B cell (primary cell): ENCODE results near the gene SLC7A6. TPM values are rescaled to one million over a fixed set of nuclear protein-coding genes. Genes with fewer than 3 reads are reported as not detected.
A peak's percentile ranks its signal among the peaks of the same experiment; 100 is the strongest.

Source experiments
- ATAC-seq: fragments of 200-7000 bp; cut with Tn5 transposase; one replicate; pipeline ENCODE4 v1.10.0; 2021; ENCODE audit warnings: low read depth, mild to moderate bottlenecking, moderate number of reproducible peaks, moderate library complexity
- CTCF ChIA-PET: fragments of 350-600 bp; sonication (Branson Sonifier 250); formaldehyde crosslinking; loops from one replicate; lab custom pipeline; 2021; ENCODE audit warnings: antibody characterized with exemption, inconsistent platforms; lab: Charles Lee
- POLR2A ChIA-PET: fragments of 350-600 bp; sonication (Branson Sonifier 250); formaldehyde crosslinking; loops from one replicate; lab custom pipeline; 2021; ENCODE audit warnings: antibody characterized with exemption; lab: Charles Lee
- DNase-seq: peaks from one replicate; pipeline ENCODE4 v3.0.0; 2013
- H2AFZ ChIP-seq: 2 replicates; pipeline ENCODE4 v1.6.1; 2012; ENCODE audit warnings: mild to moderate bottlenecking, low read depth, low read length; ENCODE audit not compliant: insufficient read depth, poor library complexity, severe bottlenecking
- H3K27ac ChIP-seq, 2 donors: 1 replicate in 1 of 2; 2 replicates in 1 of 2; pipeline ENCODE4 v1.5.1; 2012 to 2013; ENCODE audit warnings: low read length in 2 of 2, mild to moderate bottlenecking in 2 of 2, moderate library complexity in 1 of 2
- H3K27me3 ChIP-seq, 4 experiments: fragments of 200-600 bp in 1 of 4; sonication (generic) in 1 of 4; replicated peaks in 1 of 4; 1 replicate in 2 of 4; 2 replicates in 2 of 4; pipeline versions ENCODE4 v1.6.1 to v1.7.0; 2013 to 2016; ENCODE audit warnings: low read length in 3 of 4, mild to moderate bottlenecking in 2 of 4, mixed read lengths in 1 of 4, moderate library complexity in 1 of 4; ENCODE audit not compliant: insufficient read depth in 4 of 4, control insufficient read depth in 3 of 4; ENCODE audit errors: control extremely low read depth in 1 of 4
- H3K36me3 ChIP-seq, 2 experiments: replicated peaks in 1 of 2; 1 replicate in 1 of 2; 2 replicates in 1 of 2; pipeline versions ENCODE4 v1.6.1 to v1.7.1; 2013; ENCODE audit warnings: low read length in 1 of 2; ENCODE audit not compliant: insufficient read depth in 2 of 2, control insufficient read depth in 1 of 2; ENCODE audit errors: control extremely low read depth in 1 of 2, extremely low read depth in 1 of 2
- H3K4me1 ChIP-seq, 2 donors: fragments of 200-600 bp in 1 of 2; sonication (generic) in 1 of 2; 1 replicate in 1 of 2; 2 replicates in 1 of 2; pipeline versions ENCODE4 v1.5.1 to v1.6.1; 2013 to 2017; ENCODE audit warnings: low read length in 2 of 2; ENCODE audit not compliant: control insufficient read depth in 2 of 2, insufficient read depth in 2 of 2
- H3K4me2 ChIP-seq: replicated peaks from 2 replicates; pipeline ENCODE3; 2012; ENCODE audit warnings: mild to moderate bottlenecking, low read depth, low read length; ENCODE audit not compliant: poor library complexity, severe bottlenecking
- H3K4me3 ChIP-seq, 5 experiments: fragments of 200-600 bp in 1 of 5; sonication (generic) in 1 of 5; 1 replicate in 3 of 5; 2 replicates in 2 of 5; pipeline versions ENCODE4 v1.5.1 to v1.7.0; 2011 to 2016; ENCODE audit warnings: low read length in 4 of 5, mild to moderate bottlenecking in 4 of 5, low read depth in 2 of 5, control low read depth in 1 of 5, moderate library complexity in 1 of 5; ENCODE audit not compliant: insufficient read depth in 1 of 5; ENCODE audit errors: control extremely low read depth in 1 of 5, extremely low read depth in 1 of 5
- H3K79me2 ChIP-seq: fragments of 200-600 bp; sonication (generic); one replicate; pipeline ENCODE4 v1.6.0; 2016; ENCODE audit warnings: low read length; ENCODE audit not compliant: control insufficient read depth, insufficient read depth
- H3K9ac ChIP-seq: fragments of 200-600 bp; sonication (generic); 2 replicates; pipeline ENCODE4 v1.6.1; 2017; ENCODE audit warnings: mild to moderate bottlenecking, low read length, moderate library complexity
- H3K9me3 ChIP-seq, 3 donors: one replicate each; pipeline versions ENCODE4 v1.6.1 to v1.7.1; 2013; ENCODE audit warnings: low read length in 2 of 3; ENCODE audit not compliant: control insufficient read depth in 2 of 3, insufficient read depth in 1 of 3; ENCODE audit errors: control extremely low read depth in 1 of 3
- H4K20me1 ChIP-seq: 2 replicates; pipeline ENCODE4 v1.6.0; 2012; ENCODE audit warnings: mild to moderate bottlenecking, low read length; ENCODE audit not compliant: insufficient read depth, control insufficient read depth, poor library complexity, severe bottlenecking
- H3K27ac Mint-ChIP-seq: one replicate; pipeline ENCODE4 v1.8.0; 2021; ENCODE audit warnings: mixed read lengths
- H3K27me3 Mint-ChIP-seq: one replicate; pipeline ENCODE4 v1.8.0; 2021; ENCODE audit warnings: mixed read lengths
- H3K4me1 Mint-ChIP-seq: one replicate; pipeline ENCODE4 v1.8.0; 2021; ENCODE audit warnings: mixed read lengths
- H3K4me3 Mint-ChIP-seq: one replicate; pipeline ENCODE4 v1.8.0; 2021; ENCODE audit warnings: mixed read lengths
- H3K9me3 Mint-ChIP-seq: one replicate; pipeline ENCODE4 v1.8.0; 2022; ENCODE audit warnings: mixed read lengths; ENCODE audit not compliant: insufficient read depth
- CTCF ChIP-seq: fragments of 200-600 bp; IDR thresholded peaks from one replicate; pipeline ENCODE4 v1.8.0; 2022; ENCODE audit warnings: antibody characterized with exemption, mild to moderate bottlenecking
- EZH2 ChIP-seq: IDR thresholded peaks from 2 replicates; pipeline ENCODE4 v1.6.1; 2012; ENCODE audit warnings: borderline replicate concordance, low read depth, mild to moderate bottlenecking, moderate library complexity, low read length; ENCODE audit not compliant: insufficient read depth, poor library complexity, severe bottlenecking
- WGBS: methylation state at CpG from one replicate; pipeline ENCODE4 v1.1.5; 2013; ENCODE audit warnings: missing lambda C conversion rate; ENCODE audit not compliant: insufficient coverage; 5-methylcytosine and 5-hydroxymethylcytosine counted together
- intact Hi-C: fragments of 100-400 bp; cut with micrococcal nuclease; formaldehyde crosslinking; loops from one replicate; pipeline ENCODE4 v1.10.0; 2022
- polyA plus RNA-seq: library from polyadenylated mRNA; depleted of rRNA; stranded (reverse); fragments of >200 nt; gene quantifications from 2 replicates; pipeline ENCODE4 v1.2.3, GENCODE V29; 2012
- total RNA-seq, 2 donors: library from RNA; stranded (reverse); fragments of 120-200 nt in 1 of 2; gene quantifications; 1 replicate in 1 of 2; 2 replicates in 1 of 2; pipeline versions ENCODE4 v1.2.3 to v1.2.4, GENCODE V29; 2013 to 2022

SLC7A6 gene
- total and polyA plus RNA-seq, 2 donors (not counting 1 experiment from before 2014, with no cell fraction given): 73.8 to 85.1 TPM

- CTCF ChIA-PET: interaction anchor here (1.1 to 10.2 kb wide), 4 partner anchors 8 to 35 kb away, joined by 3 to 289 read pairs (median 6); partner anchors contain the start of genes PRMT7, SLC7A6 and SLC7A6OS
- Histone ChIP-seq H3K79me2 (peaks cover 82% of the 10 kb centered on the region), H3K4me3 (no peak overlapping the region), H2AFZ (no peak overlapping the region), H3K27me3 (no peaks in the 10 kb centered on the region), H3K27ac (peak overlapping the region in 1 of 2 donors; percentile 92), H4K20me1 (no peaks in the 10 kb centered on the region), H3K4me2 (no peak overlapping the region), H3K9me3 (no peaks in the 10 kb centered on the region), H3K9ac (no peak overlapping the region), H3K36me3 (peaks cover 2 to 66% of the 10 kb centered on the region in 2 experiments), H3K4me1 (peaks cover 42 to 60% of the 10 kb centered on the region in 2 donors)
- POLR2A ChIA-PET: interaction anchor here (0.8 kb wide), 1 partner anchor 27 kb away, joined by 4 read pairs; the partner anchor contains the start of gene SLC7A6
- Mint-ChIP-seq H3K4me1 (peaks cover 49% of the 10 kb centered on the region), H3K27me3 (no peaks in the 10 kb centered on the region), H3K27ac (peak overlapping the region; percentile 67), H3K9me3 (no peaks in the 10 kb centered on the region), H3K4me3 (no peak overlapping the region)
- ATAC-seq: no peak
- no peak for DNase-seq
- 90% methylated on average over 3 of the region's 4 CpGs for WGBS
- intact Hi-C loops: no loop called here
- TF ChIP-seq CTCF (no peak), EZH2 (no peak)
These were observed 26.9 kb downstream of the SLC7A6 start for GRCh38 chr16:68291227-68291626.

DNA sequence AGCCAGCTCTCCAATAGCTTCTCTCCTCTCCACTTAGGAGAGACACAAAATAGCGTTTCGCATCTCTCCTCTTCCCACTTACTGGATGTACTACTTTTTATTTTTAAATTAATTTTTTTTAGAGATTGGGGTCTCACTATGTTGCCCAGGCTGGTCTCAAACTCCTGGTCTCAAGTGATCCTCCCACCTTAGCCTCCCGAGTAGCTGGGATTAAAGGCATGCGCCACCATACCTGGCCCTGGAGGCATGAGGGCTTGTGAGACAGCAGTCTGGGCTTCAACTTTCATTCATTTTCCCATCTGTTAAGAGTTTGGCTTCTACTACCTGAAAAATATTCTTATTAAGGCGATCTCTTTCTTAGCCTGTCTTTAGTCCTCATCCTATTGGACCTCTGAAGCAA, 28.1 kb downstream of the SLC7A6 start:
- CTCF ChIA-PET: interaction anchor here (2.2 to 10.2 kb wide), 2 partner anchors 19 to 30 kb away, joined by 6 to 289 read pairs; partner anchors contain the start of genes PRMT7, SLC7A6 and SLC7A6OS
- no peak for ATAC-seq
- Mint-ChIP-seq H3K9me3 (no peaks in the 10 kb centered on the region), H3K27me3 (no peaks in the 10 kb centered on the region), H3K4me1 (peaks cover 39% of the 10 kb centered on the region), H3K4me3 (no peak overlapping the region), H3K27ac (no peak overlapping the region)
- Histone ChIP-seq H3K27ac (no peak overlapping the region), H3K4me3 (no peak overlapping the region), H3K4me1 (peaks cover 30 to 48% of the 10 kb centered on the region in 2 donors), H3K4me2 (no peak overlapping the region), H3K36me3 (peaks cover 2 to 75% of the 10 kb centered on the region in 2 experiments), H2AFZ (no peak overlapping the region), H4K20me1 (no peaks in the 10 kb centered on the region), H3K27me3 (no peaks in the 10 kb centered on the region), H3K9me3 (no peaks in the 10 kb centered on the region), H3K79me2 (peaks cover 74% of the 10 kb centered on the region), H3K9ac (no peak overlapping the region)
- POLR2A ChIA-PET: interaction anchor here (0.8 kb wide), 1 partner anchor 28 kb away, joined by 4 read pairs; the partner anchor contains the start of gene SLC7A6
- 100% methylated on average over 3 of the region's 5 CpGs for WGBS
- TF ChIP-seq CTCF: no peak
- TF ChIP-seq EZH2: no peak
- intact Hi-C loops: no loop called here
- no peak for DNase-seq
